HEK293 (cell line): ENCODE results near the gene JAM3.
A peak's percentile ranks its signal among the peaks of the same experiment; 100 is the strongest.

Experiments used
- GLI4 ChIP-seq: fragments of 450-650 bp; formaldehyde crosslinking; IDR thresholded peaks from 2 replicates; pipeline ENCODE4 v1.5.1; 2016; ENCODE audit warnings: missing biosample characterization, missing genetic modification characterization
- MYNN ChIP-seq: fragments of 450-650 bp; formaldehyde crosslinking; IDR thresholded peaks from 2 replicates; pipeline ENCODE4 v1.5.1; 2016; ENCODE audit warnings: missing biosample characterization, missing genetic modification characterization, borderline replicate concordance
- ZBTB1 ChIP-seq: fragments of 450-650 bp; formaldehyde crosslinking; IDR thresholded peaks from 2 replicates; pipeline ENCODE4 v1.5.1; 2016; ENCODE audit warnings: missing biosample characterization, missing genetic modification characterization
- ZBTB17 ChIP-seq: fragments of 450-650 bp; formaldehyde crosslinking; IDR thresholded peaks from 2 replicates; pipeline ENCODE4 v1.5.1; 2016; ENCODE audit warnings: missing biosample characterization, missing genetic modification characterization
- ZBTB48 ChIP-seq: fragments of 450-650 bp; formaldehyde crosslinking; IDR thresholded peaks from 2 replicates; pipeline ENCODE4 v1.5.1; 2016; ENCODE audit warnings: missing biosample characterization, missing genetic modification characterization
- ZBTB7A ChIP-seq: fragments of 450-650 bp; formaldehyde crosslinking; IDR thresholded peaks from 2 replicates; pipeline ENCODE4 v1.5.1; 2016; ENCODE audit warnings: low read depth, missing biosample characterization, missing genetic modification characterization
- ZBTB8A ChIP-seq: fragments of 450-650 bp; formaldehyde crosslinking; IDR thresholded peaks from 2 replicates; pipeline ENCODE4 v1.5.1; 2016; ENCODE audit warnings: missing biosample characterization, missing genetic modification characterization
- ZNF16 ChIP-seq: fragments of 450-650 bp; formaldehyde crosslinking; IDR thresholded peaks from 2 replicates; pipeline ENCODE4 v1.5.1; 2016; ENCODE audit warnings: low read depth, missing biosample characterization, missing genetic modification characterization
- ZNF169 ChIP-seq: fragments of 450-650 bp; formaldehyde crosslinking; IDR thresholded peaks from 2 replicates; pipeline ENCODE4 v1.5.1; 2016; ENCODE audit warnings: missing biosample characterization, missing genetic modification characterization
- ZNF174 ChIP-seq: fragments of 450-650 bp; formaldehyde crosslinking; IDR thresholded peaks from 2 replicates; pipeline ENCODE4 v1.5.0; 2017; ENCODE audit warnings: missing biosample characterization, mild to moderate bottlenecking, missing genetic modification characterization
- ZNF266 ChIP-seq: fragments of 450-650 bp; formaldehyde crosslinking; IDR thresholded peaks from 2 replicates; pipeline ENCODE4 v1.5.1; 2016; ENCODE audit warnings: missing biosample characterization, missing genetic modification characterization, low read depth
- ZNF292 ChIP-seq: fragments of 450-650 bp; formaldehyde crosslinking; IDR thresholded peaks from 2 replicates; pipeline ENCODE4 v1.5.1; 2016; ENCODE audit warnings: low read depth, missing biosample characterization, missing genetic modification characterization, borderline replicate concordance
- ZNF501 ChIP-seq: fragments of 450-650 bp; formaldehyde crosslinking; IDR thresholded peaks from 2 replicates; pipeline ENCODE4 v1.5.1; 2016; ENCODE audit warnings: missing biosample characterization, missing genetic modification characterization
- ZNF558 ChIP-seq: fragments of 450-650 bp; formaldehyde crosslinking; IDR thresholded peaks from 2 replicates; pipeline ENCODE4 v1.5.1; 2016; ENCODE audit warnings: missing biosample characterization, missing genetic modification characterization
- ZNF600 ChIP-seq: fragments of 450-650 bp; formaldehyde crosslinking; IDR thresholded peaks from 2 replicates; pipeline ENCODE4 v1.5.1; 2016; ENCODE audit warnings: missing biosample characterization, missing genetic modification characterization
- ZNF621 ChIP-seq: fragments of 450-650 bp; formaldehyde crosslinking; IDR thresholded peaks from 2 replicates; pipeline ENCODE4 v1.5.1; 2017; ENCODE audit warnings: missing biosample characterization, missing genetic modification characterization
- ZNF660 ChIP-seq: fragments of 450-650 bp; IDR thresholded peaks from 2 replicates; pipeline ENCODE4 v1.5.1; 2018; ENCODE audit warnings: missing biosample characterization, mild to moderate bottlenecking, missing genetic modification characterization
- ZSCAN30 ChIP-seq: fragments of 450-650 bp; IDR thresholded peaks from 2 replicates; pipeline ENCODE4 v1.5.1; 2018; ENCODE audit warnings: missing biosample characterization, mild to moderate bottlenecking, missing genetic modification characterization, moderate library complexity
- TF ChIP-seq, protein P1 (sequence below): fragments of 450-650 bp; formaldehyde crosslinking; IDR thresholded peaks from 2 replicates; pipeline ENCODE4 v1.5.1; 2016; ENCODE audit warnings: missing biosample characterization, missing genetic modification characterization
- TF ChIP-seq, protein P2 (sequence below): fragments of 450-650 bp; formaldehyde crosslinking; IDR thresholded peaks from 2 replicates; pipeline ENCODE4 v1.5.1; 2016; ENCODE audit warnings: missing biosample characterization, missing genetic modification characterization
- TF ChIP-seq, protein P3 (sequence below): fragments of 450-650 bp; formaldehyde crosslinking; IDR thresholded peaks from 2 replicates; pipeline ENCODE4 v1.5.1; 2016; ENCODE audit warnings: missing biosample characterization, missing genetic modification characterization
- TF ChIP-seq, protein P4 (sequence below): fragments of 450-650 bp; IDR thresholded peaks from 2 replicates; pipeline ENCODE4 v1.5.1; 2018; ENCODE audit warnings: missing biosample characterization, mild to moderate bottlenecking, missing genetic modification characterization
- TF ChIP-seq, protein P5 (sequence below): fragments of 450-650 bp; formaldehyde crosslinking; IDR thresholded peaks from 2 replicates; pipeline ENCODE4 v1.5.1; 2016; ENCODE audit warnings: missing biosample characterization, missing genetic modification characterization
- TF ChIP-seq, protein P6 (sequence below): fragments of 450-650 bp; formaldehyde crosslinking; IDR thresholded peaks from 2 replicates; pipeline ENCODE4 v1.5.1; 2016; ENCODE audit warnings: missing biosample characterization, missing genetic modification characterization
- TF ChIP-seq, protein P7 (sequence below): fragments of 450-650 bp; formaldehyde crosslinking; IDR thresholded peaks from 2 replicates; pipeline ENCODE4 v1.5.1; 2016; ENCODE audit warnings: missing biosample characterization, missing genetic modification characterization
- TF ChIP-seq, protein P8 (sequence below): fragments of 450-650 bp; formaldehyde crosslinking; IDR thresholded peaks from 2 replicates; pipeline ENCODE4 v1.5.1; 2016; ENCODE audit warnings: missing biosample characterization, missing genetic modification characterization, borderline replicate concordance

JAM3 gene

DNA sequence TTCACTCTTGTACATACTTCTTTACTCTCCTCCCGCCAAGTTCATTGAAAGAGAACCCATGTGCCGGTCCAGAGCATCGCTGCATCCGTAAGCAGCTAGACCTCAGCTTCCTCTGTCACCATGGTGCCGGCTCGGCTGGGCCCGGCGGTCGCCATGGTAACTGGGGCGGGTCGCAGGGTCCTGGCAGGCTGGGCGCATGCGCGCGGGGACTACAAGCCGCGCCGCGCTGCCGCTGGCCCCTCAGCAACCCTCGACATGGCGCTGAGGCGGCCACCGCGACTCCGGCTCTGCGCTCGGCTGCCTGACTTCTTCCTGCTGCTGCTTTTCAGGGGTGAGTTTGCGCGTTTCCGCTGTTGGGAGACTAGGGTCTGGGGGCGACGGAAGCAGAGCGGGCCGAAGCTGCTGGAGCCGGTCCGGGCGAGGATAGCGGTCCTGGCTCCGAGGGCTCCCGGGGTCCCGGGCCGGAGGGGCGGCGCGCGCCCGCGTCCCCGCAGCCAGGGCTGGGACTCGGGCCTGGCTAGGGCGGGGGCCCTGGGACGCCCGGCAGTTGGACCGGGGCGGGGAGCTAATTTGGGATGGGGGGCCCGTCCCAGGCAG, at the start of gene JAM3 (continued):
- TF ChIP-seq, protein P1, sequence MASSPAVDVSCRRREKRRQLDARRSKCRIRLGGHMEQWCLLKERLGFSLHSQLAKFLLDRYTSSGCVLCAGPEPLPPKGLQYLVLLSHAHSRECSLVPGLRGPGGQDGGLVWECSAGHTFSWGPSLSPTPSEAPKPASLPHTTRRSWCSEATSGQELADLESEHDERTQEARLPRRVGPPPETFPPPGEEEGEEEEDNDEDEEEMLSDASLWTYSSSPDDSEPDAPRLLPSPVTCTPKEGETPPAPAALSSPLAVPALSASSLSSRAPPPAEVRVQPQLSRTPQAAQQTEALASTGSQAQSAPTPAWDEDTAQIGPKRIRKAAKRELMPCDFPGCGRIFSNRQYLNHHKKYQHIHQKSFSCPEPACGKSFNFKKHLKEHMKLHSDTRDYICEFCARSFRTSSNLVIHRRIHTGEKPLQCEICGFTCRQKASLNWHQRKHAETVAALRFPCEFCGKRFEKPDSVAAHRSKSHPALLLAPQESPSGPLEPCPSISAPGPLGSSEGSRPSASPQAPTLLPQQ (tag by site-specific recombination), result peak; percentile 68
- TF ChIP-seq ZNF266 (tag by site-specific recombination) (no peak), ZNF621 (no peak), ZNF660 (peak; percentile 21; the same call in 1 of the 2 replicates), ZBTB1 (tag by site-specific recombination) (no peak), ZNF600 (tag by site-specific recombination) (peak; percentile 54; the same call in 1 of the 2 replicates), ZNF558 (tag by site-specific recombination) (no peak), ZBTB8A (tag by site-specific recombination) (0 out of 2 replicates have a peak, but pooled peaks have one; percentile 30), ZBTB48 (tag by site-specific recombination) (0 out of 2 replicates have a peak, but pooled peaks have one; percentile 18), MYNN (tag by site-specific recombination) (peak; percentile 94), ZNF501 (tag by site-specific recombination) (no peak), ZNF169 (tag by site-specific recombination) (no peak), ZBTB17 (tag by site-specific recombination) (peak; percentile 74), ZSCAN30 (tag by site-specific recombination) (0 out of 2 replicates have a peak, but pooled peaks have one; percentile 40), ZNF174 (tag by site-specific recombination) (no peak), ZNF16 (tag by site-specific recombination) (no peak), ZBTB7A (tag by site-specific recombination) (no peak; the same call in 1 of the 2 replicates), ZNF292 (tag by site-specific recombination) (no peak), GLI4 (tag by site-specific recombination) (no peak)
- TF ChIP-seq, protein P2, sequence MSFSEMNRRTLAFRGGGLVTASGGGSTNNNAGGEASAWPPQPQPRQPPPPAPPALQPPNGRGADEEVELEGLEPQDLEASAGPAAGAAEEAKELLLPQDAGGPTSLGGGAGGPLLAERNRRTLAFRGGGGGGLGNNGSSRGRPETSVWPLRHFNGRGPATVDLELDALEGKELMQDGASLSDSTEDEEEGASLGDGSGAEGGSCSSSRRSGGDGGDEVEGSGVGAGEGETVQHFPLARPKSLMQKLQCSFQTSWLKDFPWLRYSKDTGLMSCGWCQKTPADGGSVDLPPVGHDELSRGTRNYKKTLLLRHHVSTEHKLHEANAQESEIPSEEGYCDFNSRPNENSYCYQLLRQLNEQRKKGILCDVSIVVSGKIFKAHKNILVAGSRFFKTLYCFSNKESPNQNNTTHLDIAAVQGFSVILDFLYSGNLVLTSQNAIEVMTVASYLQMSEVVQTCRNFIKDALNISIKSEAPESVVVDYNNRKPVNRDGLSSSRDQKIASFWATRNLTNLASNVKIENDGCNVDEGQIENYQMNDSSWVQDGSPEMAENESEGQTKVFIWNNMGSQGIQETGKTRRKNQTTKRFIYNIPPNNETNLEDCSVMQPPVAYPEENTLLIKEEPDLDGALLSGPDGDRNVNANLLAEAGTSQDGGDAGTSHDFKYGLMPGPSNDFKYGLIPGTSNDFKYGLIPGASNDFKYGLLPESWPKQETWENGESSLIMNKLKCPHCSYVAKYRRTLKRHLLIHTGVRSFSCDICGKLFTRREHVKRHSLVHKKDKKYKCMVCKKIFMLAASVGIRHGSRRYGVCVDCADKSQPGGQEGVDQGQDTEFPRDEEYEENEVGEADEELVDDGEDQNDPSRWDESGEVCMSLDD (tag by site-specific recombination), result no peak
- TF ChIP-seq, protein P3, sequence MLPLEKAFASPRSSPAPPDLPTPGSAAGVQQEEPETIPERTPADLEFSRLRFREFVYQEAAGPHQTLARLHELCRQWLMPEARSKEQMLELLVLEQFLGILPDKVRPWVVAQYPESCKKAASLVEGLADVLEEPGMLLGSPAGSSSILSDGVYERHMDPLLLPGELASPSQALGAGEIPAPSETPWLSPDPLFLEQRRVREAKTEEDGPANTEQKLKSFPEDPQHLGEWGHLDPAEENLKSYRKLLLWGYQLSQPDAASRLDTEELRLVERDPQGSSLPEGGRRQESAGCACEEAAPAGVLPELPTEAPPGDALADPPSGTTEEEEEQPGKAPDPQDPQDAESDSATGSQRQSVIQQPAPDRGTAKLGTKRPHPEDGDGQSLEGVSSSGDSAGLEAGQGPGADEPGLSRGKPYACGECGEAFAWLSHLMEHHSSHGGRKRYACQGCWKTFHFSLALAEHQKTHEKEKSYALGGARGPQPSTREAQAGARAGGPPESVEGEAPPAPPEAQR (tag by site-specific recombination), result no peak
- TF ChIP-seq, protein P4, sequence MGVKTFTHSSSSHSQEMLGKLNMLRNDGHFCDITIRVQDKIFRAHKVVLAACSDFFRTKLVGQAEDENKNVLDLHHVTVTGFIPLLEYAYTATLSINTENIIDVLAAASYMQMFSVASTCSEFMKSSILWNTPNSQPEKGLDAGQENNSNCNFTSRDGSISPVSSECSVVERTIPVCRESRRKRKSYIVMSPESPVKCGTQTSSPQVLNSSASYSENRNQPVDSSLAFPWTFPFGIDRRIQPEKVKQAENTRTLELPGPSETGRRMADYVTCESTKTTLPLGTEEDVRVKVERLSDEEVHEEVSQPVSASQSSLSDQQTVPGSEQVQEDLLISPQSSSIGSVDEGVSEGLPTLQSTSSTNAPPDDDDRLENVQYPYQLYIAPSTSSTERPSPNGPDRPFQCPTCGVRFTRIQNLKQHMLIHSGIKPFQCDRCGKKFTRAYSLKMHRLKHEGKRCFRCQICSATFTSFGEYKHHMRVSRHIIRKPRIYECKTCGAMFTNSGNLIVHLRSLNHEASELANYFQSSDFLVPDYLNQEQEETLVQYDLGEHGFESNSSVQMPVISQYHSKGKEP (tag by site-specific recombination), result no peak
- TF ChIP-seq, protein P5, sequence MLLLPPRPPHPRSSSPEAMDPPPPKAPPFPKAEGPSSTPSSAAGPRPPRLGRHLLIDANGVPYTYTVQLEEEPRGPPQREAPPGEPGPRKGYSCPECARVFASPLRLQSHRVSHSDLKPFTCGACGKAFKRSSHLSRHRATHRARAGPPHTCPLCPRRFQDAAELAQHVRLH (tag by site-specific recombination), result no peak
- TF ChIP-seq, protein P6, sequence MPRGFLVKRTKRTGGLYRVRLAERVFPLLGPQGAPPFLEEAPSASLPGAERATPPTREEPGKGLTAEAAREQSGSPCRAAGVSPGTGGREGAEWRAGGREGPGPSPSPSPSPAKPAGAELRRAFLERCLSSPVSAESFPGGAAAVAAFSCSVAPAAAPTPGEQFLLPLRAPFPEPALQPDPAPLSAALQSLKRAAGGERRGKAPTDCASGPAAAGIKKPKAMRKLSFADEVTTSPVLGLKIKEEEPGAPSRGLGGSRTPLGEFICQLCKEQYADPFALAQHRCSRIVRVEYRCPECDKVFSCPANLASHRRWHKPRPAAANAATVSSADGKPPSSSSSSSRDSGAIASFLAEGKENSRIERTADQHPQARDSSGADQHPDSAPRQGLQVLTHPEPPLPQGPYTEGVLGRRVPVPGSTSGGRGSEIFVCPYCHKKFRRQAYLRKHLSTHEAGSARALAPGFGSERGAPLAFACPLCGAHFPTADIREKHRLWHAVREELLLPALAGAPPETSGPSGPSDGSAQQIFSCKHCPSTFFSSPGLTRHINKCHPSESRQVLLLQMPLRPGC, result no peak
- TF ChIP-seq, protein P7, sequence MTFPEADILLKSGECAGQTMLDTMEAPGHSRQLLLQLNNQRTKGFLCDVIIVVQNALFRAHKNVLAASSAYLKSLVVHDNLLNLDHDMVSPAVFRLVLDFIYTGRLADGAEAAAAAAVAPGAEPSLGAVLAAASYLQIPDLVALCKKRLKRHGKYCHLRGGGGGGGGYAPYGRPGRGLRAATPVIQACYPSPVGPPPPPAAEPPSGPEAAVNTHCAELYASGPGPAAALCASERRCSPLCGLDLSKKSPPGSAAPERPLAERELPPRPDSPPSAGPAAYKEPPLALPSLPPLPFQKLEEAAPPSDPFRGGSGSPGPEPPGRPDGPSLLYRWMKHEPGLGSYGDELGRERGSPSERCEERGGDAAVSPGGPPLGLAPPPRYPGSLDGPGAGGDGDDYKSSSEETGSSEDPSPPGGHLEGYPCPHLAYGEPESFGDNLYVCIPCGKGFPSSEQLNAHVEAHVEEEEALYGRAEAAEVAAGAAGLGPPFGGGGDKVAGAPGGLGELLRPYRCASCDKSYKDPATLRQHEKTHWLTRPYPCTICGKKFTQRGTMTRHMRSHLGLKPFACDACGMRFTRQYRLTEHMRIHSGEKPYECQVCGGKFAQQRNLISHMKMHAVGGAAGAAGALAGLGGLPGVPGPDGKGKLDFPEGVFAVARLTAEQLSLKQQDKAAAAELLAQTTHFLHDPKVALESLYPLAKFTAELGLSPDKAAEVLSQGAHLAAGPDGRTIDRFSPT (tag by site-specific recombination), result no peak
- TF ChIP-seq, protein P8, sequence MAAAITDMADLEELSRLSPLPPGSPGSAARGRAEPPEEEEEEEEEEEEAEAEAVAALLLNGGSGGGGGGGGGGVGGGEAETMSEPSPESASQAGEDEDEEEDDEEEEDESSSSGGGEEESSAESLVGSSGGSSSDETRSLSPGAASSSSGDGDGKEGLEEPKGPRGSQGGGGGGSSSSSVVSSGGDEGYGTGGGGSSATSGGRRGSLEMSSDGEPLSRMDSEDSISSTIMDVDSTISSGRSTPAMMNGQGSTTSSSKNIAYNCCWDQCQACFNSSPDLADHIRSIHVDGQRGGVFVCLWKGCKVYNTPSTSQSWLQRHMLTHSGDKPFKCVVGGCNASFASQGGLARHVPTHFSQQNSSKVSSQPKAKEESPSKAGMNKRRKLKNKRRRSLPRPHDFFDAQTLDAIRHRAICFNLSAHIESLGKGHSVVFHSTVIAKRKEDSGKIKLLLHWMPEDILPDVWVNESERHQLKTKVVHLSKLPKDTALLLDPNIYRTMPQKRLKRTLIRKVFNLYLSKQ (tag by site-specific recombination), result no peak
